Liver (tissue), 3 donors: Measurements from ENCODE around the gene USP16.

Experiments used
- GABPA ChIP-seq, 2 donors: IDR thresholded peaks in 1 of 2; conservative IDR thresholded peaks in 1 of 2; 2 replicates each; pipeline ENCODE4 v1.6.1; 2016; ENCODE audit warnings: antibody characterized with exemption in 2 of 2, mild to moderate bottlenecking in 1 of 2, moderate library complexity in 1 of 2
- RAD21 ChIP-seq, 2 donors: IDR thresholded peaks; 2 replicates each; pipeline ENCODE4 v1.6.1; 2016; ENCODE audit warnings: antibody characterized with exemption in 2 of 2, mild to moderate bottlenecking in 2 of 2
- TAF1 ChIP-seq: conservative IDR thresholded peaks from 2 replicates; pipeline ENCODE4 v1.6.1; 2016; ENCODE audit warnings: antibody characterized with exemption, mild to moderate bottlenecking
- TF ChIP-seq, protein P1 (sequence below): fragments of 150-350 bp; IDR thresholded peaks from 2 replicates; pipeline ENCODE4 v1.5.1; 2017; ENCODE audit warnings: improper control_type of control experiment, low read depth, low read length; ENCODE audit not compliant: missing input control
- TF ChIP-seq, protein P2 (sequence below): IDR thresholded peaks from 2 replicates; pipeline ENCODE4 v1.6.1; 2016; ENCODE audit warnings: antibody characterized with exemption
- TF ChIP-seq, protein P3 (sequence below): IDR thresholded peaks from 2 replicates; pipeline ENCODE4 v1.6.1; 2016; ENCODE audit warnings: antibody characterized with exemption
- TF ChIP-seq, protein P4 (sequence below): IDR thresholded peaks from 2 replicates; pipeline ENCODE4 v1.6.1; 2016; ENCODE audit warnings: antibody characterized with exemption, mild to moderate bottlenecking
- donor health status: healthy.
- donor health status: healthy.

DNA sequence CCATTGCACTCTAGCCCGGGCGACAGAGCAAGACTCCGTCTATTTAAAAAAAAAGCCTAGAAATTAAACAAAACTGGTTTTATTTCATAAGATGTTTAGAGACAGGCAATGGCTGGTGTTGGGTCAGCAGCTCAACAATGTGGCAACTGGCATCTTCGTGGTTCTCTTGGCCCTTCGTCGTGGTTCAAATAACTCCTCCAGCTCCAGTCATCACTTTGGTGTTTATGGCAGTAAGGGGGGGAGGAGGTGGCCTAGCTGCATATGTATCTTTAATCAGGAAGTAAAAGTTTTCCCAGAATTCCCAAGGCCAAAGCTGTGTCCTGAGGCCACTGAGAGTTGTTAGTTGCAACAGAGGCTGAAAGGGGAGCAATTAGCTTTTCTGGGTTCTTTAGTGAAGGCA, 18.8 kb upstream of the USP16 start:
- TF ChIP-seq, protein P1, sequence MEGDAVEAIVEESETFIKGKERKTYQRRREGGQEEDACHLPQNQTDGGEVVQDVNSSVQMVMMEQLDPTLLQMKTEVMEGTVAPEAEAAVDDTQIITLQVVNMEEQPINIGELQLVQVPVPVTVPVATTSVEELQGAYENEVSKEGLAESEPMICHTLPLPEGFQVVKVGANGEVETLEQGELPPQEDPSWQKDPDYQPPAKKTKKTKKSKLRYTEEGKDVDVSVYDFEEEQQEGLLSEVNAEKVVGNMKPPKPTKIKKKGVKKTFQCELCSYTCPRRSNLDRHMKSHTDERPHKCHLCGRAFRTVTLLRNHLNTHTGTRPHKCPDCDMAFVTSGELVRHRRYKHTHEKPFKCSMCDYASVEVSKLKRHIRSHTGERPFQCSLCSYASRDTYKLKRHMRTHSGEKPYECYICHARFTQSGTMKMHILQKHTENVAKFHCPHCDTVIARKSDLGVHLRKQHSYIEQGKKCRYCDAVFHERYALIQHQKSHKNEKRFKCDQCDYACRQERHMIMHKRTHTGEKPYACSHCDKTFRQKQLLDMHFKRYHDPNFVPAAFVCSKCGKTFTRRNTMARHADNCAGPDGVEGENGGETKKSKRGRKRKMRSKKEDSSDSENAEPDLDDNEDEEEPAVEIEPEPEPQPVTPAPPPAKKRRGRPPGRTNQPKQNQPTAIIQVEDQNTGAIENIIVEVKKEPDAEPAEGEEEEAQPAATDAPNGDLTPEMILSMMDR, result no peak
- no peak for TF ChIP-seq GABPA (IDR thresholded peaks at IDR 0.05 in 1 of 2, conservative IDR thresholded peaks at IDR 0.05 in 1 of 2)
- TF ChIP-seq, protein P2, sequence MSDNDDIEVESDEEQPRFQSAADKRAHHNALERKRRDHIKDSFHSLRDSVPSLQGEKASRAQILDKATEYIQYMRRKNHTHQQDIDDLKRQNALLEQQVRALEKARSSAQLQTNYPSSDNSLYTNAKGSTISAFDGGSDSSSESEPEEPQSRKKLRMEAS, result no peak
- no peak for TF ChIP-seq TAF1
- TF ChIP-seq, protein P3, sequence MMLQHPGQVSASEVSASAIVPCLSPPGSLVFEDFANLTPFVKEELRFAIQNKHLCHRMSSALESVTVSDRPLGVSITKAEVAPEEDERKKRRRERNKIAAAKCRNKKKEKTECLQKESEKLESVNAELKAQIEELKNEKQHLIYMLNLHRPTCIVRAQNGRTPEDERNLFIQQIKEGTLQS, result no peak
- TF ChIP-seq, protein P4, sequence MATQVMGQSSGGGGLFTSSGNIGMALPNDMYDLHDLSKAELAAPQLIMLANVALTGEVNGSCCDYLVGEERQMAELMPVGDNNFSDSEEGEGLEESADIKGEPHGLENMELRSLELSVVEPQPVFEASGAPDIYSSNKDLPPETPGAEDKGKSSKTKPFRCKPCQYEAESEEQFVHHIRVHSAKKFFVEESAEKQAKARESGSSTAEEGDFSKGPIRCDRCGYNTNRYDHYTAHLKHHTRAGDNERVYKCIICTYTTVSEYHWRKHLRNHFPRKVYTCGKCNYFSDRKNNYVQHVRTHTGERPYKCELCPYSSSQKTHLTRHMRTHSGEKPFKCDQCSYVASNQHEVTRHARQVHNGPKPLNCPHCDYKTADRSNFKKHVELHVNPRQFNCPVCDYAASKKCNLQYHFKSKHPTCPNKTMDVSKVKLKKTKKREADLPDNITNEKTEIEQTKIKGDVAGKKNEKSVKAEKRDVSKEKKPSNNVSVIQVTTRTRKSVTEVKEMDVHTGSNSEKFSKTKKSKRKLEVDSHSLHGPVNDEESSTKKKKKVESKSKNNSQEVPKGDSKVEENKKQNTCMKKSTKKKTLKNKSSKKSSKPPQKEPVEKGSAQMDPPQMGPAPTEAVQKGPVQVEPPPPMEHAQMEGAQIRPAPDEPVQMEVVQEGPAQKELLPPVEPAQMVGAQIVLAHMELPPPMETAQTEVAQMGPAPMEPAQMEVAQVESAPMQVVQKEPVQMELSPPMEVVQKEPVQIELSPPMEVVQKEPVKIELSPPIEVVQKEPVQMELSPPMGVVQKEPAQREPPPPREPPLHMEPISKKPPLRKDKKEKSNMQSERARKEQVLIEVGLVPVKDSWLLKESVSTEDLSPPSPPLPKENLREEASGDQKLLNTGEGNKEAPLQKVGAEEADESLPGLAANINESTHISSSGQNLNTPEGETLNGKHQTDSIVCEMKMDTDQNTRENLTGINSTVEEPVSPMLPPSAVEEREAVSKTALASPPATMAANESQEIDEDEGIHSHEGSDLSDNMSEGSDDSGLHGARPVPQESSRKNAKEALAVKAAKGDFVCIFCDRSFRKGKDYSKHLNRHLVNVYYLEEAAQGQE, result no peak
- TF ChIP-seq RAD21 (IDR thresholded peaks at IDR 0.05), result no peak
